GM21515 (cell line): Measurements from ENCODE around the gene PCDH9.

Source experiments
- ATAC-seq: cut with Tn5 transposase; IDR thresholded peaks from one replicate; pipeline ENCODE4 v1.9.1; 2021; ENCODE audit not compliant: unreplicated experiment

PCDH9 gene

DNA sequence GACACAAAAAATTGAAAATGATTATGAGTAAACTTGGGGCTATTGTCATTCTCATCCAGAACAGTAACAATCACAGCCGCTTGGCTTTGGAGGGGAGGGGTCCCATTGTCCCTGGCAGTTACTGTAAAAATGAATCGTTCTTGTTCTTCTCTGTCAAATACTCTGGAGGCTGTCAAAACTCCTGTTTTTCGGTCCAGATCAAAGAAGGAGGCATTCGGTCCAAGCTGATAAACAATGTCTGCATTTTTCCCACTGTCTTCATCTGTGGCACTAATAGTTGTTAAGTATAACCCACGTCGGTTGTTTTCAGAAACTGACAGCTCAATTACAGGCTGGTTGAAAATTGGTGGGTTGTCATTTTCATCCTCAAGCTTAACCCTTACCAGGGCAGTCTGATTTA is 3.4 kb downstream of the PCDH9 start:
- no peak for ATAC-seq

DNA sequence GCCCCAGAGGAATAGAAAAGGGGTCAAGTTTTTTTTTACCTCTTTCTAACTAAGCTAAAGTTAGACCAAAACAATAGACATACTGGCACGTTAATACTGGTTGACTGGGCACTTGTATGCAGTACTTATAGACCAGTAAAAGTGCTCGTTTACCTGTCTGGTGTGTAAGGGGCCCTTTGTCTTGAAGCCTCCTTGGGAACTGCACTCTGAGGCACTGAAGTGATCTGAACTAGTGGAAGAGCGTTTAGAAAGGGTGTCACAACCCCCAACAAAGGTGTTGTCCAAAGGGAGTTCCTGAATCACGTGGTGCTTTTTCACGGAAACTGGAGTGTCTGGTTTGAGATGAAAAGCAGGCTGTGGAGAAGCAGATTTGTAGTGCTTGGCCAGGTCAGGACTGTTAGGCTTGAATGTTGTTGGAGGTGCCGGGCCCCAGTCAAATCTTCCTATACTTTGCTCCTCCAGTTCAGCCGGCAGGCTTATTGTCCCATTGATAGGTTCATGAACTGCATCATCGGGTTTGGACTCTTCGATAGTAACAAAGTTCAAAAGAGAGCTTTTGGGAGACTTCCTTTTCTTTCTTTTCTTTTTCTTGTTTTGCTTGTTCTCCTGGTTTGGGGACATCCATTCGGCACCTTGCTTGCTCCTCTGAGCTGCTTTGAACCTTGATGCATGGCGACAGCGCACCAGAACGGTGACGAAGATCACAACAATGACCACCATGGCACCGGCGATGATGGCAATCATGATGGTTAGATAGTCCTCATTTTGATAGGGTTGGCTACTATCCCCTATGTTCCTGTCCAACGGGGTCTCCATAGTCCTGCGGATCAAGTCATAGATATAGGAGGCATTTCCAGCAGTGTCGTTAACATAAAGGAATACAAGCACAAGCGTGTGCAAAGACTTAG is 4.6 kb downstream of the PCDH9 start:
- no peak for ATAC-seq

DNA sequence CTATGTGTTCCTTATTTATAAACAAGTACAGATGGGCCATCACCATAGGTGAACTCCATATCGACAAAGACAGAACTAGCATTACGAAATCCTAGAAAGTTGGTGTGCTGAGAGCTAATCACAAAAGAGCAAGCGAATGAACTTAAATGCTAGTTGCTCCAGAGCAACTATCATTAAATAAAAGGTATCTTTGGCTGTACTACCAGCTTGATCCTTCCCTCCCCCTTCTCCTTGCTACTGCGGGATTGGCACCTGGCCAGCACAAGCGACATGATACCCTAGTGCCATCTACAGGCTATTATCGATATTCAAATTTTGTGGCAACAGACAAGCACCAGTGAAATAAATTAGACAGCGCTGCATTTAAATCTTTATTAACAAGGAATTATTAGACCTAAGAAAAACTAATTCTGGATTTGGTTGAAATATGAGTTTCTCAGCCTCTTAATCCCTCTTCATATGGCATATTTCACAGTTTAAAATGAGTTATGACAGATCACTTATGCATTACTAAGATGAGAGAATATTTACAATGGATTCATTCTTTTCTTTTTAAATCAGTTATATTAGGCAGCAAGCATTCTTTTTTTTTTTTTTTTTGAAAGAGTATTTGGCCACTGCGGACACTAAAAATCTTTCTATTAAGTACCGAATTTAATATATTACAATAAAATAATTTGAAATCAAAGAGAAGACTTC is 5.8 kb downstream of the PCDH9 start:
- ATAC-seq = no peak

DNA sequence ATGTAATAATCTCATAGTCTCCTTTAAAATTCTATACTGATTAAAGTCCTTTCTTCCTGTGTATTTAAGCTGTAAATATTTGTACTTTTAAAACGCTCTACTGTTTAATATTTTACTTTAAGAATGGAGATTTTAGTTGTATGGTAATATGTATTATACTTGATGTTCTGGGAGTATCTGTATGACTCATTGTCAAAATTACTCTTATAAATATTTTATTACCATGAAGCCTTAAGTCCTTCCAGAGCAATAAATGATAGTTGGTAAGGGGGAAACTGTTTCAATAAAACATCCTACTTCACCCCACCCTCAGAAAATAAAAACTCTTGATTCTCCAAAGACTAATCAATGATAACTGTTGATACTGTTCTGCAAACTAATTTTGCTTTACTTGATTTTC is 6.4 kb downstream of the PCDH9 start:
- ATAC-seq = no peak

DNA sequence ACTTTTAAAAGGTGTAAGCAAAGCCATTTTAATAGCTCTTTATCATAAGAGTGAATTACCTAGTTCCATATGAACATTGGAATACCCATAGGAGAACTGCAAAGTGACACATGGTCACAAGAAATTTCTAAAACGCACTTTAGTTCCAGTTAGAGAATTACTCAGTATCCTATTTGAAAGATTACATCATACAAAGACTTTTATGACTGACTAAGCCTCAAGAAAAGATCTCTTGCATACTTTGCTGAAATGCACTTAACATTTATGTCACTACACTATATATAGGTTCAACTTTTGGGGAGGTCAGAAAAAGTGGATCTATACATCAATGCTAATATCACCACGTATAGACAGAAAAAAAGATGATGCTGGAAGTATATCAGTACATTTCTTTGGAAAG is 7.1 kb downstream of the PCDH9 start:
- no peak for ATAC-seq

DNA sequence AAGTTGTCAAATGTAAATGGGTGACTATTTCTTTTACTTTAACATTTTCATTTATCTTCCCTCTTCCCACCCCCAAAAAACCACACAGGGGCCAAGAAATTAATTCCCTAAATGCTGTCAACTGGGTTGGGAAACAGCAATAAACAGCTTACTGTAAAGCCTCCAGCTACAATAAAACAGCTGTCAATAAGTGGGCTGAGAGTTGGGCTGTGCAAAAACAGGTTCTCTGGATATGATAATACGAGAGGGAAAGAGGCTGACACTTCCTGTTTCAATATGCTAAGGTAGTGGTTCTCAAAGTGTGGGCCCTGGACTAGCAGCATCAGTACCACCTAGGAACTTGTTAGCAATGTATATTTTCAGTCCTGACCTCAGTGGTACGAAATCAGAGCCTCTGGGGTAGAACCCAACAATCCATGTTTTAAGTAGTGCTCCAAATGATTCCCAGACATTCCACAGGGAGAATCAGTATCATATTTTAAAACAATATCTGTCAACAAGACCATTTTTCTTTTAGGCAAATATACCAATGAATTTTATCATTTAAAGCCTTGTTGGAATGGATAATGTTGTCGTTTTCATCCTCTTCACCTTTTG is 8.4 kb downstream of the PCDH9 start:
- no peak for ATAC-seq

DNA sequence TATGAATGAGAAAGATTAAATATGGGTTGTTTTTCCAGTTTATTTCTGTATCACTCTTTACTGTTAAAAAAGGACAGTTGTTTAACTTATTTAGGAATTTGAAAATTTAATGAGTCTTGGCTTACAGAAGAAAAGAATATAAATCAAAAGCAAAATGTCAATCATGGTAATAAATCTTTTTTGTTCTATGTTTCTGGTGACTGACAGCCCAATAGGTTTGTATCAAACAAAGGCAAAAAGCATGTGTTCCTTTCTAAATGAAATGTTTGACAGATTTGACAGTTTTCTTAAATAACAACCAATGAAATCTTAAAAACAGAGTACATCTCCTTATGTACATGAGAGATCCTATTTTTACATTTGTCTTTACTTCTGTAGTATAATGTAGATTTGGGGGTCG is 11.0 kb downstream of the PCDH9 start:
- no peak for ATAC-seq

DNA sequence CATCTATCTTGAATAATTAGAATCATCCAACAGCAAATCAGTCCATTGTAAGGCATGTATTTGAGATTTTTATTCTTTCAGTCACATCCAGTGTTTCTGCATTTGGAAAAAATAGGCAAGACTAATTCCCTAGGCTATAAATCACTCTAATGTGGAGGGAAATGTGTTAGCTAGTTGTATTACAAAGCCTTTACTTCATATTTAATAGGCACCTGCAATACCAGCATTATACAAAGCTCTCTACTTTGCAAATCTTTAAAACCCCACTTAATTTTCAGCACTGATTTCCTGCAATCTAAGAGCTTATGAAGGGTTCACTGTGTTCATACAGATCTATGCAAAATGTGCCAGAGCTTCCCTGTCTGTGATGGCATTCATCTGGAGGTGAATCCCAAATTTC is 12.3 kb downstream of the PCDH9 start:
- no peak for ATAC-seq

DNA sequence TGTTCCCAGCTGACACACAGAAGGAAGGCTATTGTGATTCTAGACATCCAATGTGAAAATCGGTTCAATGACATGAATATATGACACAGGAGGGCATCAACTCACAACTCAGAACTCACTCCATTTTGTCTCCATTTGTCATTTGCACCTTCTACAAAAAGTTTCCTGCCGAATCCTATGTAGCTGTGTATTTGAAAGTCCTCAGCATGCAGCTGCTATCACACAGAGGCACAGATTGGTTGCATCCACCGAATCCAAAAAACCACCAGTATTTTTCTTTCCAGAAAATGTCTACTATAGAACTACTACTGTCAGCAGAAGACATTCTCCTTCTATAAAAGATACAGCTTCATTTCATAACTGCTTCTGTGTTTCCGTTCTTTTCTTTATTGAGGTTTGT is 13.3 kb downstream of the PCDH9 start:
- no peak for ATAC-seq

DNA sequence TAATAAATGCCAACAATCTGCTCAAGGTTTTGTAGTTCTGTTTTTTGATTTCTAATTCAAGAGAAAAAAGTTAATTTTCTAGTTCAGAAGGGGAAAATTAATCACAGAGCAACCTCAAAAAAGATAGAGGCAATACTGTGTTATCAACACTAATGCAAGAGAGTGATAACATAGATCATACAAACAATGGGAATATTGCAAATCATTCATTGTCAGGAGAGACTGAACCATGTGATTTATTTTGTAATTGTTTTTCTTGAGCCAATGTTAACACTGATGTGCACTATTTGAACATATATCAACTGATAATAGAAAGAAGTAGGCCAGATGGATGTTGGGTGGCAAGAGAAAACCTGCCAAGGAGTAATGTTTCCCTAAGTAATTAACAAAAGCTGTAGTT is 19.9 kb downstream of the PCDH9 start:
- no peak for ATAC-seq

DNA sequence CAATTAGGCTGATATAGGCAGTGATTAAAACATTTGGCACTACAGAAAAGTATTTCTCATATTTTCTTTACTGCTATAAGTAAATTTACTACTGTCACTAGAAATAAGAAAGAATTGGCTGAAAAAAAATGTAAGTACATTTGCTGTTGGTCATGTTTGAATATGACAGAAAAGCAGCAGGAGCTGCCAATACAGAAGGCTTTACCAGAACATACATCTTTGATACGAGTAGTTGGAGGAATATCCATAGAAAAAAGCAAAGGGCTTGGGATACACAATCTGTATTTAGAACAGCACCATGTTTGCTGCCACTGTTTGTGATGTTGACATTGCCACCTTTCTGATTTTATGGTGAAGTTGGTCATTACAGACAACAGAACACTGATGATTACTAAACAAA is 21.6 kb downstream of the PCDH9 start:
- ATAC-seq = no peak

DNA sequence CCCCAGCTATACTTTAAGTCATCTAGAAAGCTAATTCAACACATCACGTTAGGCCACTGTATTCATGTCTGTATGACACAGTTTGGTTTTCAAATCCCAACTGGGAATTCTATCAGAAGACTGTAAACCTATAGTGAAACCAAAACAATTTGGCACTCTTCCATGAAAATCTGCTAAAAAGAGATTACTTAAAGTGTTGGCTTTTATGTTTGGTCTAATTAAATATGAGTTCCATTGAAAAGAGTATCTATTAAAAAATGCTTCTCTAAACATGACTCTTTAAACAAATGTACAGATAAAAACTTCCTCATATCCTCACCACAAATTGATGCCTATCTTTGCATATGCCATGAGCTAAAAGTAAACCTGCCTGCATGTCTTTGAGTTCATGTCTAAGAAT is 25.4 kb downstream of the PCDH9 start:
- ATAC-seq = no peak

DNA sequence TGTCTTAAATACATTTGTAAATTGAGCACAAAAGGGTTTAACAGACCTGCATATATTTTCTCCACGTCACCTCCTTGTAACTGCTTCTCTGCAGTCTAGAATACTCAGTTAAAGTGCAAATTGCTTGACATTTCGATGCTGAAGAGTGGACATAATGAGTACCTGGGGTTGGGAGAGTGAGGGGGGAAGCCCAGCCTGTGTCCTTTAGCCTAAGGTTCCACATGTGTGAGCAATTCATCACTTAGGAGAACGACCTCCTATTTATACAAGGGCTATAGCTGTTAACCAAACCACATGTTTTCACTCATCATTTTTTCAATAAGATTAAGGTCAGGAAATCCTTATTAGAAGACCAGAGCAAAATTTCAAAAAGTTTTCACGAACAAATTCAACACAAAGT is 29.5 kb downstream of the PCDH9 start:
- ATAC-seq = no peak

DNA sequence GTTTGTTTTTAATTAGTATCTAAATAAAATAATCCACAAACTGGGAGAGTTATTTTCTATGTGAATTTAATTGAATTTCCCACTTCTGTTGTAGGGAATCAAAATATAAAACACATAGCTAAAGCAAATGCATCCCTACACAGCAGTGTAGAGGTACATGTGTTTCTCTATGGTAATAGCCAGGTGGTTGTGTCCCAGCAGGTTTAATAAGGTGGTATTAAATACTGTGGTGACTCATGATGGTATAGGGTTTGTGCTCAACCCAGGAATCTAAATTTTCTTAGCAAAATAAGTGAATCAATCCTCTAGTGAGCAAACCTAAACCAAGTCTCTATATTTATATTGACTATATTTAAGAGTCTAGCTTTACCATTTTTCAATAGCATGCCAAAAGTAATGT is 30.0 kb downstream of the PCDH9 start:
- no peak for ATAC-seq

DNA sequence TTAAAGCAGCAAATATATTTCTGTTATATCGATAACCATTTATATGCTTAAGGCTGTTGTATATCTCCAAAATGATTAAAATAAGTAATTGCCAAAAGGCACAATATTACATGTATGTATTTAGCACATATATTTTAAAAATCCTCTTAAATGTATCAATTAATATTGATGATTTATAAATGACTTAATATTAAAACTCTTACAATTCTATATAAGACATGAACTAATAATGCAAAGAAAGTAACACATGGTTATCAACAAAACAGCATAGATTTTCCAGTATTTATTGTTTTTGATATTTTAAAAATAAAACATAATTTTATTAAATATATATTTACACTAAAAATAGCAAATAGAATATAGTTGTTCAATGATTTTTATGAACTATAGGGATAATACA is 32.4 kb downstream of the PCDH9 start:
- no peak for ATAC-seq

DNA sequence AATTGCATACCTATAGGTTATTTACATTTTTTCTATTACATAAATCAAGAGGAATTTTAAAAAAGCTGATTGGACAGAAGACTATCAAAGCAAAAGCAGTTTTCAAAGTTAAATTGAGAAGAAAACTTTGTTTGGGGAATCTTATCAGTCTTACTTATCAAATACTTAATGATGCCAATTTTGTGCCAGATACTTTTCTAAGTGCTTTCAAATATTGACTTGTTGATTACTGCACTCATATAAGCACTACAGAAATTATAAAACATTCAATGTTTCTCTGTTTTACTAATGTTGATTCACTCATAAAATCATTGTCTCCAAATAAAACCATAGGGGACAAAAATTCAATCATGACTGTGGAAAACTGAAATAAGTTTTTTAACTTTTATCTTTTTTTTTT is 36.2 kb downstream of the PCDH9 start:
- ATAC-seq = no peak

DNA sequence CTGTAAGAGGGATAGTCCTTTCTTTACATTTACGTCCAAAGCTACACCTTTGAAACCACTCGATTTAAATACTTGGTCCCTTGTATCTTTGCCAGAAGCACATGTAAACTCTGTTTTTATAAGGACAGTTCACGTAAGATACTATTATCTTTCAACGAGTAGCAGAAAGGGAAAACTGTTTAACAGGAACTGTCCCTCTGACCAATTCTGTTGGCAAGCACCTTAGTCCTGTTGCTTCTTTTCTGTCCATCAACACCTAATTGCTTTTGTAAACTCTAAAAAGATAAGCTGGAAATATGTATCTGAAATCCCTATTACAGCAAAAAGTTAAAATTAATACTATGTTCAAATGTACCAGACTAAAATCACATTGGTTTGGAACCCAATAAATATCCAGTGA is 37.4 kb downstream of the PCDH9 start:
- ATAC-seq = no peak

DNA sequence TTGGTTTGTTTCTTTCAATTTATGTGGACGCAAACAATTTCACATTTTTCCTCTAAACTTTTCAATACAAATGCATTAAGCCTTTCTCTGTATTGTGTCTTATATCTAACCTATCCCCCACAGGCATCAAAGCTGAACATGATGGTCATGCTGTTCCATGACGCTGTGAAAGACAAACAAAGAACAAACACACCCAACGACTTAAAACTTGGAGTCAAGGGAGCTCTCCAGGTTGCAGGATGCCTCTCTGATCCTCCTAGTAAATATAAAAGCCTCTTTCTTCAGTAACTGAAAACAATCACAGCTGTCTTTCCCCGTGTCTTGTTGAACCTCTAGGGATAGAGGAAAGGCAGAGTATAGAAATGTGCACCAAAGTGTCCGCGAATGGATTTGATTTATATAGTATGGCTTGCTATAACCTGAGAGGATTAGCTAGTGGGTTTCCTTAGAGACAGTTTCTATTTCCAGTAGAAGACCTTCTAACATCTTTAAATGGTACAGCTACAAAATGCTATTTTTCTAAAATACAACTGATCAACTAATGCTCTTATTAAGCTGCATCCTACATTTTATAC is 43.1 kb downstream of the PCDH9 start:
- no peak for ATAC-seq

DNA sequence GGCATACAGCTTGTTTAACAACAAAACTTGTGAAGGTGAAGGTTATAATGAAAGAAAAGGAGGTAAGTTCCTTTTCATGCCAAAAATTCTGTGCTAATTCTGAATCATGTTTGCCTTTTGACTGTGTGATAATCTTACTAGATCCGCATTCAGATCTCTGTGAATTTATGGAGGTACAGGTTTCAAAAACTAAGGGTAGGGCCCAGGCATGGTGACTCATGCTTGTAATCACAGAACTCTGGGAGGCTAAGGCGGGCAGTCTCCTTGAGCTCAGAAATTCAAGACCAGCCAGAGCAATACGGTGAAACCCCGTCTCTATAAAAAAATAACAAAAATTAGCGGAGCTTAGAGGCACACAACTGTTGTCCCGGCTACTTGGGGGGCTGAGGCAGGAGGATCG is 45.9 kb downstream of the PCDH9 start:
- no peak for ATAC-seq

DNA sequence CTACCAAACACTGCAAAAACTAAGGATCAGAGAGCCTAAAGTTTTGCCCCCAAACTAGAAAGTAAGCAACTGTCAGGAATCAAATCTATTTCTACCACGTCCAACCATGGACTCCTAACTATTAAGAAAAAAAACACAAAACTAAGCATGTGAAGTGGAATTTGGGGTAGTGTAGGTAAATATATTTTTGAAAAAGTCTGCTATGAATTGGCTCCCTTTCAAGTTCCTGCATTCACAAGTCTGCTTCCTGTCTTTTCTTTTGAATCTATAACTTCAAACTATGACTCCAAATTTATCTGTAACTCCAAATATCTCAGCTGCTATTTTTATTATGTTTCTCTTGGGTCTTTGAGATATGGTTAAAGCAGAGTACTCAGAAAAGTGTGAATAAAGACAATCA is 47.0 kb downstream of the PCDH9 start:
- ATAC-seq = no peak

DNA sequence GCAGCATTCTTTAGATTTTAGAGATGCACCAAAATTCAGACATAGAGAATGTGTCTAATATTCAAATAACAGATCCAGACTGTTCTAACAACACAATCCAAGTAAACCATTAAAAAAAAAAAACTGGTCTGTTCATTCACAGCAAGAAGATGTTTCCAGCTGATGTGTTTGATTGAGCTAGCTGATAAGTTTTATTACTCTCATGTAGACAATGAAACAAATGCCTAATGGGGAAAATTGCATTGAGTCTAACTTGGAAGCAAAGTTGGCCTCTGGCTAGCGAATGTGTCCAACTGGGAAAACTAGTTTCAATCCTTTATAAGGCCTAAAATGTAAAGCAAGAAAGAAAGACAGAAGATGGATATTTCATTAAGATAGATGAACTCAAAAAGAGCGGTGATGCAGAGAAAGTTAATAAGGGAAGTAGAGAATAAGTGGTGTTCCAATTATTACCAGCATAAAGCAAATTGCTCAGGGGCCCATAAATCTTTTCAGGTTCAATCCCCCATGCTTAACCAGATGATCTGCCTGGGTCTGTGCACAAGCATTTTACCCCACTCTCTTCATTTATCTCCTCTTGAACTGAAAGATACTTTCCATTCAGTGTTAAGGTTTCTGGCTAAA is 54.2 kb downstream of the PCDH9 start:
- no peak for ATAC-seq
